ENCODE results near the gene OR2T33. TPM values are rescaled to one million over a fixed set of nuclear protein-coding genes. Genes with fewer than 3 reads are reported as not detected.
"Not testable (repeated sequence)": the region's sequence is repeated elsewhere in the genome, so short reads cannot be mapped to it uniquely, and the experiment has no call there.

Gene OR2T33, protein sequence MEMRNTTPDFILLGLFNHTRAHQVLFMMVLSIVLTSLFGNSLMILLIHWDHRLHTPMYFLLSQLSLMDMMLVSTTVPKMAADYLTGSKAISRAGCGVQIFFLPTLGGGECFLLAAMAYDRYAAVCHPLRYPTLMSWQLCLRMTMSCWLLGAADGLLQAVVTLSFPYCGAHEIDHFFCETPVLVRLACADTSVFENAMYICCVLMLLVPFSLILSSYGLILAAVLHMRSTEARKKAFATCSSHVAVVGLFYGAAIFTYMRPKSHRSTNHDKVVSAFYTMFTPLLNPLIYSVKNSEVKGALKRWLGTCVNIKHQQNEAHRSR
- polyA plus RNA-seq (ENCODE audit: insufficient read length in 3 of 3): not detected
- long read RNA-seq, donor 1: 0 reads
- long read RNA-seq, donor 2: 0 reads
- long read RNA-seq, donor 3: 0 reads
- long read RNA-seq, donor 4: 0 reads
- long read RNA-seq, donor 5: 0 reads
- long read RNA-seq, donor 6: 0 reads
- long read RNA-seq, donor 7: 0 reads
- long read RNA-seq, donor 8: 0 reads
- long read RNA-seq, donor 9: 0 reads
- long read RNA-seq, donor 10: 0 reads
- long read RNA-seq, donor 11: 0 reads
- long read RNA-seq, donor 12: 0 reads
- long read RNA-seq, donor 13: 0 reads
- long read RNA-seq, donor 14: 0 reads
- long read RNA-seq, donor 15: 0 reads
- long read RNA-seq, donor 16: 0 reads

DNA sequence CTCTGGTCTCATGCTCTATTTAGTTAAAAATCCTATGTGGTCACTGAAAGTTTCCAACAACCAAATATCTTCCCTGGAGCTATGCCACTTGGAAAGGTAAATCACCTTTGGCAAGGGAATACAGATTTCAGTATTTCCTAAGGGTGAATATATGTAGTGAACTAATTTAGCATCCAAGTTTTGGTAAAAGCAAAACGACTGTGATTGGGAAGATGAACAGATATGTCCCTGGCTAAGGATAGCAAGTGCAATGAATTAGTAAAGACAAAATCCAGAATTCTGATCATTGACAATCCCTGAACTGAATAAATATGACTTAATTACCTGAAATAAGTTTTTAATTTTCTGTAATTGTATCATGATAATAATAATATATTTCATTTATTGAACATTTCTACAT, at the start of gene OR2T33:
Gene OR2T33, minus strand, starts transcription at position 101 of the 400 bp plus-strand sequence. CDS start 4,162 bp downstream, outside the sequence.
- DNase-seq: no peak

DNA sequence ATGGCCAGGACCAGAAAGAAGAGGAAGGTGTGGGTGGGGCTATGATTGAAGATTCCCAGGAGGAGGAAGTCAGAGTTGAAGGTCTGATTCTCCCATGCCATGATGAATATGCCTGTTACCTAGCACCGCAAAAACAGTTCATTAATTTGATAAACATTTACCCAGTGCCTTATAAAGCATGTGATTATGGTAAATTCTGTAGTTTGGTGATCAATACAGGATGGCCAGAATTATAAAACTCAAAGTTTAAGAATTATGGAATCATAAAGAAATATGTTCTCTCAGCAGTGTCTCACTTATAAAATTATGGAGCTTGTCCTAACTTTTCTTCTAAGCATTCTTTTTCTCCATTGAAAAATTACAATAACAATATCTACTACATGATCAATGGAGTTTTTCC, 46.7 kb upstream of the OR2T33 start, which contains the start of gene OR2M7:
Gene OR2M7, minus strand, starts transcription at position 101 of the 400 bp plus-strand sequence. Its CDS starts 0 bp downstream, at position 101.
- no peak for DNase-seq

DNA sequence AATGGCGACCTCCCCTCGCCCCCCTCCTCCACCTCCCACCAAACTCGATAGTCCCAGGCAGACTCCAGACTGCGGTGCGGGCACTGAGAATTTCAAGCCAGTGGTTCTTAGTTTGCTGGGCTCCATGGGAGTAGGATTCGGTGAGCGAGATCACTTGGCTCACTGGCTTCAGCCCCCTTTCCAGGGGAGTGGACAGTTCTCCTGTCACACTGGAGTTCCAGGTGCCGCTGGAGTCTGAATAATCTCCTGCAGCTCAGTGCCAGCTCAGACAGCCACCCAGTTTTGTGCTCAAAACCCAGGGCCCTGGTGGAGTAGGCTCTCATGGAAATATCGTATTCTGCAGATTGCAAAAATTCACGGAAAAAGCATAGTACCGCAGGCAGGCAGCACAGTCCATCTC, 39.0 kb upstream of the OR2T33 start:
- DNase-seq: no peak

DNA sequence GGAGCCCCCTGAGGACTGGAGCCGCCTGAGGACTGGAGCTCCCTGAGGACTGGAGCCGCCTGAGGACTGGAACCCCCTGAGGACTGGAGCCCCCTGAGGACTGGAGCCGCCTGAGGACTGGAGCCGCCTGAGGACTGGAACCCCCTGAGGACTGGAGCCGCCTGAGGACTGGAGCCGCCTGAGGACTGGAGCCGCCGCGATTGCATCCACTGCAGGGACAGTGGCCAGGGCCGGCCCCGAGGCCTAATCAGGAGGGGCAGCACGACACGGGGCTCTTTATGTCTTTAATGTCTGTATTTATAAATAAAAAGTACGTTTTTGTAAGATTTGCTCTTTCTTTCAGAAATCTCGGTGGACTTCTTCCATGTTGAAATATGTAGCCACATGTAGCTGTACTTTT, 29.0 kb upstream of the OR2T33 start:
- not testable (repeated sequence) for DNase-seq

DNA sequence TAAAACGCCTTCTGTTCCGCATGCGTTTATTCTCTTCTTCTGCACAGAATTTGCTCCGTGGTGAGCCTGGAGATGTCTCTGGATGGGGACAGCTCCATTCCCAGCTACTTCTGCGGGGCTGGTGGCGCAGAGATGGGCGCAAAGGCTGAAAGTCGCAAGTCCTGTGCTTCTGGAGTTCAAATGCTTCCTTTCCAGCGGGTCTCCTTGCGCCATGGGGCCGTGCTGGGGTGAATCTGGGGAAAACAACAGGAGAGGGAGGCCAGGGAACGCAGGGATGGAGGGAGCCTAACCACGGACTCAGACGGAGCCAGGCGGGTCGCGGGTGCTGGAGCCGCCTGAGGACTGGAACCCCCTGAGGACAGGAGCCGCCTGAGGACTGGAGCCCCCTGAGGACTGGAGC, 28.3 kb upstream of the OR2T33 start:
- no peak for DNase-seq

DNA sequence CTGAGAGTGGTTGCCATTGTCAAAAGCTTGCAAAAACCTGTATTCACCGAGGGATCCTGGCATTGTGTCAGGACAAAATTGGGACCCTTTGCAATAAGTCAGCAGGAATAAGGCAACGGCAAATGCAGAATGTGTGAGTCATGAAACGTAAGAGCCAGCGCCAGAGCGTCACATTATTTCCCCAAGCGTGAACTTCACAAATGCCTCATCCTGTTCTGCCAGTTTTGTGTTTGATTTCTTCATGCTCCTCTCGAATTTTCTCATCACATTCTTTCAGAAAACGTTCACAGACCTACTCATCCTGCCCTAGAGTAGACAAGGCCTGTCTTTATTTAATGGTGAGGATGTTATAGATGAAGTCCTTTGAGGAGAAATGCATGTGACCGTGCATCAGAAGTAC, 27.9 kb upstream of the OR2T33 start:
- not testable (repeated sequence) for DNase-seq

DNA sequence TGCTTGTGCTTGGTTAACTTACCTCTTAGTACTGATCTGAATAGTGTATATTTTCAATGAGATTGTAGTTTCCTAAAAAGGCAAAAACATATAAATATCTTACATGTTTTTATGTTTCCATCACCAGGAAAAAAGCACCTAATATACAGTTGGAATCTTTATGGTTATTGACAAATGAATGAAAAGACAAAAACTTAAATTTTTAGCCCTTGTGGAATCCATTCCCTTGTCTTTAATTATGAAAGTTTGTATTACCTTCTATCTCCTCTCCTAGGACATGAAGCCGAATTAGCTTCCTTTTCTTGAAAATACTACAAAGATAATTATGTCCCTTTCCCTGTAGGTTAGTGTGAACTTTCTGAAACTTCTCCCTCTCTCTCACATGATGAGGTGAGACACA, 25.5 kb upstream of the OR2T33 start, which contains the start of gene OR2T12:
Gene OR2T12, minus strand, starts transcription at position 101 of the 400 bp plus-strand sequence. CDS start 7,846 bp downstream, outside the sequence.
- no peak for DNase-seq

DNA sequence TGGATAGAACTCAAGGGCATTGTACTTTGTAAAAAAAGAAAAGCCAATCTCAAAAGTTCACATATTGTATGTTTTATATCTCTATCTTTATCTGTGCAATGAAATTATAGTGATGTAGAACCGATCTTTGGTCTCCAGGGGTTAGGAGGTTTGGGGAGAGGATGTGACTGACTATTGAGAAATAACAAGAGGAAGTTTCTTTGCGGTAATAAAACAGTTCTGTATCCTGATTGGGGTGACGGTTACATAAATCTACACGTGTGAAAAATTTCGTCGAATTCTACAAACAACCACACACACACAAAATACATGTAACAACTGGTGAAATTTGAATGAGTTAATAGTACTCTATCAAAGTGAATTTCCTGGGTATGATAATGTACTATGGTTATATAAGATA, 10.6 kb upstream of the OR2T33 start:
- DNase-seq: no peak

DNA sequence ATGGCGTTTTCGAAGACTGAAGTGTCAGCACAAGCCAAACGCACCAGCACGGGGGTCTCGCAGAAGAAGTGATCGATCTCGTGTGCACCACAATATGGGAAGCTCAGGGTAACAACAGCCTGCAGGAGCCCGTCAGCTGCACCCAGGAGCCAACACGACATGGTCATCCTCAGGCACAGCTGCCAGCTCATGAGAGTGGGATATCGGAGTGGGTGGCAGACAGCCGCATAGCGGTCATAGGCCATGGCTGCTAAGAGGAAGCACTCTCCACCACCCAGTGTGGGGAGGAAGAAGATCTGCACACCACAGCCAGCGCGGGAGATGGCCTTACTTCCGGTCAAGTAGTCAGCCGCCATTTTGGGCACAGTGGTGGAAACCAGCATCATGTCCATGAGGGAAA, 4.6 kb downstream of the OR2T33 start:
- DNase-seq: not testable (repeated sequence)

DNA sequence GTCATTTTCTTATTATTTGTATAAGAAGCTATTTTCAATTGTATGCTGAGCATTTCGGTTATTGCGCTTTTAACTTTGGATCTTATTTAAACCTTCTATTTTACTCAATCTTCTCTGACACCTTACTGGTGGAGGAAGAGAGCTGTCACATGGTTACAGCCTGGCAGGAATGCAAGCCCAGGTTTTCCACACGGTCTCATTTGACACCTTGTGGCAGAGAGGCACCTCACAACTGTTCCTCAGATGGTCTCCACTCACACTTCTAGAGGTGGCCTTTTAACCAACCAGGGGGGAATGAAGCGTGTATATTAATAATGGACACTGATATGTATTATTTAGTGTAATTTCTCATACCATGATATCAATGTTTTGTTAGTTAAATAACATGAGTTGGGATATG, 9.6 kb downstream of the OR2T33 start:
- no peak for DNase-seq

DNA sequence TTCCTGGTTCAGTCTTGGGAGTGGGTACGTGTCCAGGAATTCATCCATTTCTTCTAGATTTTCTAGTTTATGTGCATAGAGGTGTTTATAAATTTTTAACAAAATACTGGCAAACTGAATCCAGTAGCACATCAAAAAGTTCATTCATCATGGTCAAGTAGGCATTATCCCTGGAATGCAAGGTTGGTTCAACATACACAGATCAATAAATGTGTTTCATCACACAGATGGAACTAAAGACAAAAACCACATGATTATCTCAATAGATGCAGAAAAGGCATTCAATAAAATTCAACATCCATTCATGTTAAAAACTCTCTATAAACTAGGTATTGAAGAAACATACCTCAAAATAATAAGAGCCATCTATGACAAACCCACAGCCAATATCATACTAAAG, 18.5 kb downstream of the OR2T33 start:
- not testable (repeated sequence) for DNase-seq

DNA sequence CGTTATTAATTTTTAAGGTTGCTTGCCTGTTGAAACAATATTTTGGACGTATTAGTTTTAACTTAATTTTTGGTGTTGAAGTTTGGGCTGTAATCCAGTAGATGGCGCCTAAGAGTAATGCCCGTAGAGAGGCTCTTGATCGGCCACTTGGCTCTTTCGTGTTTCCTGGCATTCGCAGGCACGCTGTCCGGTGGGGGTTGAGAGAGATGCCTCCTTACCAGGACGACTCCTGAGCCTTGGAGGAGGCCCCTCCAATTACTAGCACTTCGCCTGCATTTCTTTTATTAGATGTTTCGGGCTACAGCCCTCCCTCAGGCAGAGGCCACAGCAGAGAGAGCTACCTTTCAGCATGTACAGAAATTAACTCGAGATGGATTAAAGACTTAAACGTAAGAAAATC, 34.6 kb downstream of the OR2T33 start:
- peak; percentile 0 for DNase-seq

DNA sequence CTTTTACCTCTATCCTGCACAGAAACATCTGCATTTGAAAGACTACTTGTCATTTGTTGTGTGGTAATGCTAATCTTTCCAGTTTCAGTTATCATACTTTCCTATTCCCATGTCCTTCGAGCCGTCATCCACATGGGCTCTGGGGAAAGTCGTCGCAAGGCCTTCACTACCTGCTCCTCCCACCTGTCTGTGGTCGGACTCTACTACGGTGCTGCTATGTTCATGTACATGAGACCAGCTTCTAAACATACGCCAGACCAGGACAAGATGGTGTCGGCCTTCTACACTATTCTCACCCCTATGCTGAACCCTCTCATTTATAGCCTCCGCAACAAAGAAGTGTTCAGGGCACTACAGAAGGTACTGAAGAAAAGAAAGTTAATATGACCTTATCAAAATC, 38.3 kb downstream of the OR2T33 start:
- DNase-seq: no peak

DNA sequence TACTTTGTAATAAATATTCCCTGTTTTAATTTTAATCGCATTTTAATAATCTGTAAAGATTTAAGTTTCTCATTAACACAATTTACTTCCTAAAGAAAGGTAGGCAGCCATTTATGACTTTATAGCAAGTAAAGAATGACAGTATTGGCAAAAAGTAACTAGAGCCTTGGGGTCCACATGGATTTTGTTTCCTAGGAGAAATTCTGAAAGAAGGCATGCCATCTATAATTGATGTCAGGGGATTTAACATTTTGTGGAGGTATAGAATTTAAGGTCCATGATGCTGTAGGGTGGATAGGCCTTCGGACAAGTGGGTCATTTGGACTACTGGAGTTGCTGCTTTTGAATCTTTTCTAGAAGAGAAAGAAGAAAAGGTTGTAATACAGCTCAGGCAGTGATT, 46.7 kb downstream of the OR2T33 start, which contains the start of gene OR2M4:
Gene OR2M4, plus strand, starts transcription at position 301 of the 400 bp plus-strand sequence. CDS start 7,512 bp downstream, outside the sequence.
- DNase-seq: no peak

DNA sequence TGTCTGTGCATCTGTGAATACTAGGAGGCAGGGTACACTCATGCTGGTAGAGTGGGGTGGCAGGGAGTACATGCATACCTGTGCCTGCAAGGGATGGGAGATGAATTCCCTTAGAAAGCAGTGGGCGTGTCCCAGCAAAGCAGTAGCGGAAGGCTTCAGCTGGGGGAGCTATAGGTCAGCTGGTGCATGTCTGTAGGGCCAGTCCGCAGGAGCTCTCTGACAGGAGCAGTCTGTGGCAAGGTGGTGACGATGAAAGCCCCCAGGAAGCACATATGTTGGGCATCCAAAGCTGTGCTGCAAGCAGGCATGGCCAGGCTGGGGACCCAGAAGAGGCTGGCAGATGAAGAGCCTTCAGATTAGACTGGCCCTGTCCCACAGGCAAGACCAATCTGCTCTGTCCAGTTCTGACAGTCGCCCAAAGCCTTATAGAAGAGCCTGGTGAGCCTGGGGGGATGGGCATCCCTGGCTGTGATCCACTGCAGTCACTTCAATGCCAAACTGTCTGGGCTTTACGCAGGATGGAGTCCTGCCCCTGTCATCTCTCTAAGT, 48.3 kb downstream of the OR2T33 start:
- no peak for DNase-seq

DNA sequence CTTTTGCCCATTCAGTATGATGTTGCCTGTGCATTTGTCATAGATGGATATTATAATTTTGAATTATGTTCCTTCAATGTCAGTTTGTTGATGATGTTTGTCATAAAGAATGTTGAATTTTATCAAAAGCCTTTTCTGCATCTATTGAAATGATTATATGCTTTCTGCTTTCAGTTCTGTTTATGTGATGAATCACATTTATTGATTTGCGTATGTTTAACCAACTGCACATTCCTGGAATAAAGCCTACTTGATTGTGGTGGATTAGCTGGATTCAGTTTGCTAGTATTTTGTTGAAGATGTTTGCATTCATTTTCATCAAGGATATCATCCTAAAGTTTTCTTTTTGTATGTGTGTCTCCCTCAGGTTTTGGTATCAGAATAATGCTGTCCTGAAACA, 52.2 kb downstream of the OR2T33 start:
- no peak for DNase-seq

Other genes starting within 250 kb of the OR2T33 start
- under 1 TPM; 0.06 to 0.12 (median 0.10) TPM for gene OR2L2, start 247.9 kb downstream of the OR2T33 start, polyA plus RNA-seq (ENCODE audit: insufficient read length in 3 of 3)
- gene OR2L3, start 231.1 kb downstream of the OR2T33 start, polyA plus RNA-seq (ENCODE audit: insufficient read length in 3 of 3): not detected
- gene OR2L13, start 182.8 kb downstream of the OR2T33 start, polyA plus RNA-seq (ENCODE audit: insufficient read length in 3 of 3): not detected
- not detected for gene OR2M5, start 132.8 kb downstream of the OR2T33 start, polyA plus RNA-seq (ENCODE audit: insufficient read length in 3 of 3)
- gene OR2M2, start 103.2 kb downstream of the OR2T33 start, polyA plus RNA-seq (ENCODE audit: insufficient read length in 3 of 3): not detected
- under 1 TPM; 0.03 to 0.04 (median 0.03) TPM for gene OR2M3, start 80.7 kb downstream of the OR2T33 start, polyA plus RNA-seq (ENCODE audit: insufficient read length in 3 of 3)
- gene OR2M4, start 46.6 kb downstream of the OR2T33 start, polyA plus RNA-seq (ENCODE audit: insufficient read length in 3 of 3): under 1 TPM; 0.03 to 0.12 (median 0.08) TPM
- gene OR2T12, start 25.4 kb upstream of the OR2T33 start, polyA plus RNA-seq (ENCODE audit: insufficient read length in 3 of 3): under 1 TPM; 0.03 to 0.09 (median 0.09) TPM
- gene OR2M7, start 46.6 kb upstream of the OR2T33 start, polyA plus RNA-seq (ENCODE audit: insufficient read length in 3 of 3): not detected
- not detected for gene OR14C36, start 70.8 kb upstream of the OR2T33 start, polyA plus RNA-seq (ENCODE audit: insufficient read length in 3 of 3)
- not detected for gene OR2T4, start 83.7 kb upstream of the OR2T33 start, polyA plus RNA-seq (ENCODE audit: insufficient read length in 3 of 3)
- gene OR2T6, start 97.8 kb upstream of the OR2T33 start, polyA plus RNA-seq (ENCODE audit: insufficient read length in 3 of 3): under 1 TPM in 1 of 3 donors, not detected in 2; 0.04 TPM
- gene OR2T1, start 125.1 kb upstream of the OR2T33 start, polyA plus RNA-seq (ENCODE audit: insufficient read length in 3 of 3): not detected
- gene OR2T2, start 167.7 kb upstream of the OR2T33 start, polyA plus RNA-seq (ENCODE audit: insufficient read length in 3 of 3): not detected
- gene OR2T3, start 195.4 kb upstream of the OR2T33 start, polyA plus RNA-seq (ENCODE audit: insufficient read length in 3 of 3): not detected
- not detected for gene OR2T5, start 210.6 kb upstream of the OR2T33 start, polyA plus RNA-seq (ENCODE audit: insufficient read length in 3 of 3)
- under 1 TPM in 1 of 3 donors, not detected in 2; 0.05 TPM for gene OR2G6, start 230.1 kb upstream of the OR2T33 start, polyA plus RNA-seq (ENCODE audit: insufficient read length in 3 of 3)